OCI-LY3 (cell line): Measurements from ENCODE around the gene DOCK7.

Experiments used
- H2AFZ ChIP-seq: fragments of 200-600, 300-600 bp; shearing (Covaris generic); 2 replicates; pipeline ENCODE4 v1.6.0; 2014; ENCODE audit warnings: antibody characterized with exemption, low read depth, low read length
- H3K27ac ChIP-seq: fragments of 200-600, 300-600 bp; sonication (generic); 2 replicates; pipeline ENCODE4 v1.5.1; 2014; ENCODE audit warnings: mild to moderate bottlenecking, low read length, moderate library complexity, mixed read lengths
- H3K27me3 ChIP-seq: fragments of 200-600, 300-600 bp; sonication (generic); 2 replicates; pipeline ENCODE4 v1.6.1; 2014; ENCODE audit warnings: low read depth, low read length, mixed read lengths
- H3K36me3 ChIP-seq: fragments of 200-600, 300-600 bp; sonication (generic); replicated peaks from 2 replicates; pipeline ENCODE3; 2014; ENCODE audit warnings: low read depth, low read length, mixed read lengths
- H3K4me1 ChIP-seq: fragments of 300-600, 200-600 bp; sonication (generic); 2 replicates; pipeline ENCODE4 v1.6.1; 2014; ENCODE audit warnings: low read length, mixed read lengths
- H3K4me2 ChIP-seq: fragments of 200-600, 300-600 bp; sonication (generic); 2 replicates; pipeline ENCODE4 v1.6.1; 2014; ENCODE audit warnings: low read length, mixed read lengths
- H3K4me3 ChIP-seq: fragments of 300-600, 200-600 bp; sonication (generic); 2 replicates; pipeline ENCODE4 v1.5.1; 2014; ENCODE audit warnings: antibody characterized with exemption, mild to moderate bottlenecking, low read length, moderate library complexity
- H3K79me2 ChIP-seq: fragments of 300-600, 200-600 bp; shearing (Covaris generic); 2 replicates; pipeline ENCODE4 v1.6.1; 2014; ENCODE audit warnings: mild to moderate bottlenecking, low read length, mixed read lengths
- H3K9ac ChIP-seq: fragments of 300-600, 200-600 bp; shearing (Covaris generic); 2 replicates; pipeline ENCODE4 v1.6.0; 2014; ENCODE audit warnings: mild to moderate bottlenecking, low read length, moderate library complexity
- H3K9me3 ChIP-seq: fragments of 200-600, 300-600 bp; shearing (Covaris generic); 2 replicates; pipeline ENCODE4 v1.6.1; 2014; ENCODE audit warnings: low read length, mixed read lengths; ENCODE audit not compliant: insufficient read depth
- H4K20me1 ChIP-seq: fragments of 200-600, 300-600 bp; sonication (generic); 2 replicates; pipeline ENCODE4 v1.6.1; 2016; ENCODE audit warnings: low read length, mixed read lengths; ENCODE audit not compliant: insufficient read depth
- CTCF ChIP-seq: fragments of 200-600, 300-600 bp; sonication (generic); IDR thresholded peaks from 2 replicates; pipeline ENCODE4 v1.5.1; 2014; ENCODE audit warnings: antibody characterized with exemption, low read length, low read depth
- EZH2phosphoT487 ChIP-seq: fragments of 200-600 bp; shearing (Covaris generic); IDR thresholded peaks from 2 replicates; pipeline ENCODE4 v1.6.1; 2018; ENCODE audit warnings: antibody characterized with exemption, mixed run types, low read depth

Gene DOCK7

GRCh38 chr1:62450301-62450700 is 237.9 kb downstream of the DOCK7 start:
- Histone ChIP-seq H3K4me3 (no peak overlapping the region), H3K79me2 (peaks cover 48% of the 10 kb centered on the region), H3K4me2 (no peak overlapping the region), H3K36me3 (peaks cover 58% of the 10 kb centered on the region), H2AFZ (no peak overlapping the region), H4K20me1 (peaks cover 43% of the 10 kb centered on the region), H3K9me3 (no peaks in the 10 kb centered on the region), H3K9ac (no peak overlapping the region), H3K4me1 (peaks cover 19% of the 10 kb centered on the region), H3K27me3 (no peaks in the 10 kb centered on the region), H3K27ac (no peak overlapping the region)
- TF ChIP-seq CTCF (no peak), EZH2phosphoT487 (no peak)

GRCh38 chr1:62448221-62448933 is 239.8 kb downstream of the DOCK7 start:
- H3K4me3 ChIP-seq, result no peak overlapping the region
- peaks cover 52% of the 10 kb centered on the region for H4K20me1 ChIP-seq
- H3K9ac ChIP-seq, result no peak overlapping the region
- peak overlapping the region; percentile 61 for H3K4me2 ChIP-seq
- H3K79me2 ChIP-seq, result peaks cover 66% of the 10 kb centered on the region
- H3K9me3 ChIP-seq, result no peaks in the 10 kb centered on the region
- H3K27ac ChIP-seq, result peak overlapping the region; percentile 52
- peaks cover 62% of the 10 kb centered on the region for H3K36me3 ChIP-seq
- H3K27me3 ChIP-seq, result no peaks in the 10 kb centered on the region
- peaks cover 31% of the 10 kb centered on the region for H3K4me1 ChIP-seq
- H2AFZ ChIP-seq, result no peak overlapping the region
- no peak for TF ChIP-seq EZH2phosphoT487

- H3K9ac ChIP-seq, result no peak overlapping the region
- no peak overlapping the region for H2AFZ ChIP-seq
- H3K36me3 ChIP-seq, result peaks cover 59% of the 10 kb centered on the region
- H3K27ac ChIP-seq, result peak overlapping the region; percentile 17; the same call in 1 of the 2 replicates
- TF ChIP-seq EZH2phosphoT487, result no peak
- TF ChIP-seq CTCF, result no peak
- no peak overlapping the region for H3K4me2 ChIP-seq
- no peak overlapping the region for H3K4me3 ChIP-seq
- no peaks in the 10 kb centered on the region for H3K9me3 ChIP-seq
- peaks cover 90% of the 10 kb centered on the region for H3K79me2 ChIP-seq
- H3K4me1 ChIP-seq, result peaks cover 49% of the 10 kb centered on the region
- H4K20me1 ChIP-seq, result peaks cover 72% of the 10 kb centered on the region
- H3K27me3 ChIP-seq, result no peaks in the 10 kb centered on the region
Observed at GRCh38 chr1:62444701-62445100, 243.5 kb downstream of the DOCK7 start.

GRCh38 chr1:62439652-62440371 is 248.4 kb downstream of the DOCK7 start:
- Histone ChIP-seq H3K36me3 (peaks cover 27% of the 10 kb centered on the region), H3K9me3 (no peaks in the 10 kb centered on the region), H3K4me3 (peak overlapping the region; percentile 98), H3K9ac (peak overlapping the region; percentile 97), H3K27me3 (no peaks in the 10 kb centered on the region), H2AFZ (no peak overlapping the region), H3K4me1 (peaks cover 28% of the 10 kb centered on the region), H4K20me1 (peaks cover 52% of the 10 kb centered on the region), H3K27ac (peak overlapping the region; percentile 95), H3K4me2 (peak overlapping the region; percentile 64), H3K79me2 (peaks cover 88% of the 10 kb centered on the region)
- TF ChIP-seq CTCF (no peak), EZH2phosphoT487 (no peak)
